HG02588 (cell line): ENCODE results near the gene THAP7.

Source experiments
- ATAC-seq: cut with Tn5 transposase; IDR thresholded peaks from one replicate; pipeline ENCODE4 v1.9.1; 2021; ENCODE audit warnings: mild to moderate bottlenecking, moderate library complexity; ENCODE audit not compliant: unreplicated experiment

THAP7 gene

GRCh38 chr22:20949698-20950183 is 52.2 kb downstream of the THAP7 start:
- ATAC-seq, result no peak
